Central memory CD4-positive, alpha-beta T cell (primary cell): ENCODE data around the gene IFNGR2.
"Not testable (repeated sequence)": the region's sequence is repeated elsewhere in the genome, so short reads cannot be mapped to it uniquely, and the experiment has no call there.

Experiments
- DNase-seq: peaks from one replicate; pipeline ENCODE4 v3.0.0; 2022

Gene IFNGR2

DNA sequence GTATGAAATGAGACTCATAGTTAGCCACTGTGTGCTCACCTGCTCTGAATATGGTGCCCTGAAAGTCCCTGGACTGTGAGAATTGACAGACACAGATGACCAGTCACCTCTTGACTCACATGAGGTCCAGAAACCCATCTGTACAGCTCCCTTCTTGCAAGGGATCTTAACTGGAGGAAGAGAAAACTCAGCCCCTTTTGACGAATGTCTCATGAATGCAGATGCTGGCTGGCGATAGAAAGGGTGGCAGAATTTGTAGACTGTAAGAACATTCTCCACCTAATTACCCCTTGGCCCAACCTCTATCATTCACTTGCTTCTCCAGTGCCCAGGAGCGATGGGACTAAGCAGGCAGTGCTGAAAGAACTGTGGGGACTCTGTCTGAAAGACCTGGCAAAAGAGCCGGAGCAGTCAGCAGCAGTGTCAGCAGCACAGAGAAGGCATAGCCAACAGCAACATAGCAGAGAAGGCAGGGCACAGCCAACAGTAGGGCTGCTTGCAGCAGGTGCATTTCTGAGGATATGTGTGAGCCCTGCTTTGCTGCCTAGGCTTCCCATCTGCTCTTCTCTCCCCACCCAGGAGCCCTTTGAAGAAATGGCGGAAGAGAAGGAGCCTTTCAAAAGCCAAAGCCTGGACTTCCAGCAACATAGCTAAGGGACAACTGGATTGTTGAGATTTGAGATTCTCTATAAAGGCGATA is 25.8 kb upstream of the IFNGR2 start:
- DNase-seq, result no peak

GRCh38 chr21:33378081-33378480 is 25.1 kb upstream of the IFNGR2 start:
- no peak for DNase-seq

- not testable (repeated sequence) for DNase-seq
Observed at GRCh38 chr21:33379934-33380333, 23.3 kb upstream of the IFNGR2 start.

GRCh38 chr21:33380483-33380998 is 22.7 kb upstream of the IFNGR2 start:
- DNase-seq, result peak; percentile 72

DNA sequence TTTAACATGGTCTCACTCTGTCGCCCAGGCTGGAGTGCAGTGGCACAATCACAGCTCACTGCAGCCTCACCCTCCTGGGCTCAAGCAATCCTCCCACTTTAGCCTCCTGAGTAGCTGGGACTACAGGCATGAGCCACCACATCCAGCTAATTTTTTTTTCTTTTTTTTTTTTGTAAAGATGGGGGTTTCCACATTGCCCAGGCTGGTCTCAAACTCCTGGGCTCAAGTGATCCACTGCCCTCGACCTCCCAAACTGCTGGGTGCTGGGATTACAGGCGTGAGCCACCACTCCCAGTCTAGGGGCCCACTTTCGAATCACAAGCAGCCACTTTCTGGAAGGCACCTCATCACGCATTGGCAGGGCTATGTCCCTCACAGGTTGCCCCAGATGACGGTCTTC is 21.8 kb upstream of the IFNGR2 start:
- DNase-seq, result not testable (repeated sequence)

- peak; percentile 62 for DNase-seq
Observed at GRCh38 chr21:33383056-33383888, 19.9 kb upstream of the IFNGR2 start.

GRCh38 chr21:33384841-33385331 is 18.3 kb upstream of the IFNGR2 start:
- peak; percentile 81 for DNase-seq

DNA sequence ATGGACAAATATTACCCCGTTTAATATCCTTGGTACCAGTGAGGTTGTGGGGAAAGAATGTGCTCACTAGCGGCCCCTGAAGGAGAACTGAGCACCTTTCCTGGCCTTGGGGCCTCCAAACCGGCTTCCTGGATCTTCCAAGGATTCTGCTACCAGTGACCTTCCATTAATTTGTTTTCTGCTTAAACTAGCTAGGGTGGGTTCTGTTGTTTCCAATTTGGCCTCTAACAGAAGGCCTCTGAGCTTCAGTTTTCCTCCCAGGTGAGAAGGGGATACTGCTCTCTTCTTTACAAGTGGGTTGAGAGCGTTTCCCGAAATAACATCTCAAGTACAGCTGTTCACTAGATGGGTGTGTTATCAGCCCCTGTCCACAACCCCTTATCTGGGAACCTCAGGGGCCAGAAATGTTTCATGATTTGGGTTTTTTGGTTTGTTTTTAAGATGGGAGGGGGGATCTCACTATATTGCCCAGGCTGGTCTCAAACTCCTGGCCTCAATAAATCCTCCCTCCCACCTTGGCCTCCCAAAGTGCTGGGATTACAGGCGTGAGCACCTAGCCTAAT is 16.9 kb upstream of the IFNGR2 start:
- no peak for DNase-seq

- no peak for DNase-seq
Observed at GRCh38 chr21:33387294-33387693, 15.9 kb upstream of the IFNGR2 start.

GRCh38 chr21:33388188-33388587 is 15.0 kb upstream of the IFNGR2 start:
- DNase-seq, result no peak

DNA sequence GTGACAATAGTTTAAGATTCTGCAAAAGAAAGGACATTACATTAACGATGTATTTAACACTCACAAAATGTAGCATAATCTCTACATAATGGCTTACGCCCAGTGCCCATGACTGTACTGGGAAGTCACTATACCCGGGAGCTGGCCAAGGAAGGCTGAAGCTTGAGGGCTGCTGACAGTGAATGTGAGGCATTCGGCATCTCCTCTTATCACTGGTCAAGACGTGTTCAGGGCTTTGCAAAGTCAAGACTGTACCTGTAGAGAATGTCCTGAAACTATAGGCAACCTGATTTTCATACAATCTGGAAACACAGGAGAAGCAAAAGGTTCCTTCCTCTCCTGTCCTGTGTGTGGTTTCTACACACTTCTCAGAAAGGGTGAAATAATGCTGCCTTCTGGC is 12.7 kb upstream of the IFNGR2 start:
- no peak for DNase-seq

DNA sequence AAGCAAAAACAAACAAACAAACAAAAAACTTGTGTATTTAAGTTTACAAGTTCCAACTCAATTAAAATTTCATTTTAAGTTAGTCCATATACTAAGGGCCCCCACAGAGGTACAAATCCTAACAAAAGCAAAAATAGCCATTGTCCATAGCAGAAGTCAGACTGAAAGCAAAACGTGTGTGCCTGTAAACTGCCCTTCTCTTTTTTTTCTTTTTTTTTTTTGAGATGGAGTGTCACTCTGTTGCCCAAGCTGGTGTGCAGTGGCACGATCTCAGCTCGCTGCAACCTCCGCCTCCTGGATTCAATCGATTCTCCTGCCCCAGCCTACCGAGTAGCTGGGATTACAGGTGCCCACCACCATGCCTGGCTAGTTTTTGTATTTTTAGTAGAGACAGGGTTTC is 11.6 kb upstream of the IFNGR2 start:
- DNase-seq, result no peak

GRCh38 chr21:33392284-33392985 is 10.8 kb upstream of the IFNGR2 start:
- no peak for DNase-seq

DNA sequence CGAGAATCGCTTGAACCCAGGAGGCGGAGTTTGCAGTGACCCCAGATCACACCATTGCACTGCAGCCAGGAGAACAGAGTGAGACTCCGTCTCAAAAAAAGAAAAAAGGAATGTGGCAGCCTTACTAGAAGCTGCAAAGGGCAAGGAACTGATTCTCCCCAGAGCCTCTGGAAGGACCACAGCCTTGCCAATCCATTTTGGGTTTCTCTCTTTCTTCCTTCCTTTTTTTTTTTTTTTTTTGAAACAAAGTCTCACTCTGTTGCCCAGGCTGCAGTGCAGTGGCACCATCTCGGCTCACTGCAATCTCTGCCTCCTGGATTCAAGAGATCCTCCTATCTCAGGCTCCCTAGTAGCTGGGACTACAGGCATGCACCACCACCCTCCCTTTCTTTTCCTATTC is 9.9 kb upstream of the IFNGR2 start:
- no peak for DNase-seq

DNA sequence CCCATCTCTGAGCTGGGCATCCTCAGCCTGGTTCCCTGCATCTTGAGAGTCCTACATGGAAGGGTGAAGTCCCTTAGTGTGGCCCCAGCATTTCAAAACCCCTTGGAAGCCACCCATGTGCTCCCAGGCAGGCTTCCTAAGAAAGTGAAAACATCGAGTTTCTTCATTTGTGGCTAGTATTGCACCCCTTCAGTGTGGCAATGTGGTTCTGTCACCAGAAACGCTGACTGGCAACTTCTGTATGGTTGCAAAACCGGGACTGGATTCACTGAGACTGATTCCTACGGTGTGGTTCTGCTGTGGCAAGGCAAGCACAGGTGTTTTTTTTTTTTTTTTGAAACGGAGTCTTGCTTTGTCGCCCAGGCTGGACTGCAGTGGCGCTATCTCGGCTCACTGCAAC is 9.0 kb upstream of the IFNGR2 start:
- no peak for DNase-seq

- DNase-seq, result no peak
Observed at GRCh38 chr21:33395891-33396331, 7.3 kb upstream of the IFNGR2 start.

DNA sequence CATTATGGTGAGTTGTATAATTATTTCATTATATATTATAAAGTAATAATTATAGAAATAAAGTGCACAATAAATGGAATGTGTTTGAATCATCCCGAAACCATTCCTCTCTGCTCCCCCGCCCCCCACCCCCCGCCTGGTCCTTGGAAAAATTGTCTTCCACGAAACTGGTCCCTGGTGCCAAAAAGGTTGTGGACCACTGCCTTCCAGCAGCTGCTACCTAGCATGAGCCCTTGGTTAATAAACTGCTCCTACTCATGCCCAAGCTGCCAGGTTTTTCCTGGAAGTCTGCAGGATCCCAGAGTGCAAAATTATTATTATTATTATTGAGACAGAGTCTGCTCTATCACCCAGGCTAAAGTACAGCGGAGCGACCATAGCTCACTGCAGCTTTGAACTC is 6.8 kb upstream of the IFNGR2 start:
- DNase-seq, result no peak

- no peak for DNase-seq
Observed at GRCh38 chr21:33396951-33397350, 6.3 kb upstream of the IFNGR2 start.

DNA sequence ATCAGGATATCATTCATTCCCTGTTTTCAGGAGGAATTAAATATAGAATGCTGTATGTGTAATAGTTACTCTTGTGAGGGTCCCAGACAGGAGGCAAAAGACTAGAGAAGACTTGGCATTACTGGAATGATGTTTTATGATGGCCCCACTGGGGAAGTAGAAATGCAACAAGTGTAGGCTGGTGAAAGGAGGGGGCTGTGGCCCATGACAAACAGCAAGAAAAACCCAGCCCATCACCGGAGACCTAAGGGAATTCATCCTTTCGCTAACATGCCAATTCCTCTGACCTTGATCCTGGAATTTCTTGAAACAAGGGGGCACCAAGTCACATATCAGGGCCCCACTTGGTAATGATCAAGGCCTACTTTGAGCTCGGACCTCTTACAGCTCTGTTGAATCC is 5.5 kb upstream of the IFNGR2 start:
- no peak for DNase-seq

- DNase-seq, result no peak
Observed at GRCh38 chr21:33398361-33398760, 4.9 kb upstream of the IFNGR2 start.

- DNase-seq, result no peak
Observed at GRCh38 chr21:33401630-33401992, 1.6 kb upstream of the IFNGR2 start.

GRCh38 chr21:33402001-33402979 is 923 bp upstream of the IFNGR2 start:
- no peak for DNase-seq
